Neural progenitor cell (in vitro differentiated cells): Measurements from ENCODE around the gene RBM12. TPM values are rescaled to one million over a fixed set of nuclear protein-coding genes. Genes with fewer than 3 reads are reported as not detected.

Experiments used
- DNase-seq: peaks from one replicate; pipeline ENCODE4 v3.0.0-alpha.2; 2016; ENCODE audit warnings: low spot score
- H2AFZ ChIP-seq: fragments of 200-600 bp; sonication (generic); replicated peaks from 2 replicates; pipeline ENCODE4 v1.6.1; 2016; ENCODE audit warnings: antibody characterized with exemption
- H3F3A ChIP-seq: fragments of 200-600 bp; sonication (generic); 2 replicates; pipeline ENCODE4 v1.6.1; 2016; ENCODE audit warnings: antibody characterized with exemption, low read depth
- H3K27ac ChIP-seq: fragments of 200-600 bp; sonication (generic); 2 replicates; pipeline ENCODE4 v1.5.1; 2016; ENCODE audit warnings: mild to moderate bottlenecking
- H3K27me3 ChIP-seq: fragments of 200-600 bp; sonication (generic); 2 replicates; pipeline ENCODE4 v1.6.1; 2016; ENCODE audit warnings: mild to moderate bottlenecking, moderate library complexity
- H3K36me3 ChIP-seq: fragments of 200-600 bp; sonication (generic); 2 replicates; pipeline ENCODE4 v1.5.1; 2016
- H3K4me1 ChIP-seq: fragments of 200-600 bp; sonication (generic); 2 replicates; pipeline ENCODE4 v1.6.1; 2016; ENCODE audit warnings: mixed run types
- H3K4me2 ChIP-seq: fragments of 200-600 bp; sonication (generic); 2 replicates; pipeline ENCODE4 v1.6.1; 2016
- H3K4me3 ChIP-seq: fragments of 200-600 bp; sonication (generic); 2 replicates; pipeline ENCODE4 v1.5.1; 2016
- H3K79me2 ChIP-seq: fragments of 200-600 bp; sonication (generic); 2 replicates; pipeline ENCODE4 v1.6.1; 2016; ENCODE audit warnings: low read depth
- H3K9ac ChIP-seq: fragments of 200-600 bp; sonication (generic); 2 replicates; pipeline ENCODE4 v1.6.1; 2016
- H3K9me3 ChIP-seq: fragments of 200-600 bp; sonication (generic); 2 replicates; pipeline ENCODE4 v1.5.1; 2016; ENCODE audit warnings: low read depth
- H4K20me1 ChIP-seq: fragments of 200-600 bp; sonication (generic); 2 replicates; pipeline ENCODE4 v1.6.1; 2016; ENCODE audit warnings: low read depth
- H3K27ac Mint-ChIP-seq: 3 replicates; pipeline ENCODE4 v1.8.0; 2021; ENCODE audit warnings: mixed read lengths
- H3K27me3 Mint-ChIP-seq: 2 replicates; pipeline ENCODE4 v1.8.0; 2022; ENCODE audit warnings: low read depth, mild to moderate bottlenecking, inconsistent platforms, moderate library complexity, mixed read lengths; ENCODE audit not compliant: insufficient read depth
- H3K36me3 Mint-ChIP-seq: 3 replicates; pipeline ENCODE4 v1.8.0; 2021; ENCODE audit warnings: mixed read lengths
- H3K4me1 Mint-ChIP-seq: 3 replicates; pipeline ENCODE4 v1.8.0; 2021; ENCODE audit warnings: mixed read lengths
- H3K4me3 Mint-ChIP-seq: 3 replicates; pipeline ENCODE4 v1.8.0; 2021; ENCODE audit warnings: mild to moderate bottlenecking, moderate library complexity, mixed read lengths
- H3K9me3 Mint-ChIP-seq: 3 replicates; pipeline ENCODE4 v1.8.0; 2020; ENCODE audit warnings: mixed read lengths
- EZH2 ChIP-seq: fragments of 200-600 bp; sonication (generic); IDR thresholded peaks from 2 replicates; pipeline ENCODE4 v1.6.1; 2017; ENCODE audit warnings: antibody characterized with exemption, mild to moderate bottlenecking, moderate library complexity
- EZH2phosphoT487 ChIP-seq: fragments of 200-600 bp; sonication (generic); IDR thresholded peaks from 2 replicates; pipeline ENCODE4 v1.6.1; 2017; ENCODE audit warnings: antibody characterized with exemption
- small RNA-seq: library from RNA; depleted of rRNA; stranded (forward); fragments of <200 nt; gene quantifications from one replicate; pipeline ENCODE3, GENCODE V24; 2015
- total RNA-seq: library from RNA; depleted of rRNA; stranded (reverse); fragments of >200 nt; gene quantifications from 2 replicates; pipeline ENCODE4 v1.2.3, GENCODE V29; 2015; ENCODE audit warnings: low replicate concordance
- TF ChIP-seq, protein P1 (sequence below): fragments of 200-600 bp; sonication (generic); IDR thresholded peaks from 2 replicates; pipeline ENCODE4 v1.5.1; 2017; ENCODE audit warnings: antibody characterized with exemption, mild to moderate bottlenecking

Gene RBM12
- total RNA-seq, 1 donor from 2014 or later: 112 TPM

- peaks cover 24% of the 10 kb centered on the region for H3K27me3 Mint-ChIP-seq
- H3K4me1 Mint-ChIP-seq: peaks cover 13% of the 10 kb centered on the region
Observed at GRCh38 chr20:35600176-35600992, 64.3 kb downstream of the RBM12 start.

DNA sequence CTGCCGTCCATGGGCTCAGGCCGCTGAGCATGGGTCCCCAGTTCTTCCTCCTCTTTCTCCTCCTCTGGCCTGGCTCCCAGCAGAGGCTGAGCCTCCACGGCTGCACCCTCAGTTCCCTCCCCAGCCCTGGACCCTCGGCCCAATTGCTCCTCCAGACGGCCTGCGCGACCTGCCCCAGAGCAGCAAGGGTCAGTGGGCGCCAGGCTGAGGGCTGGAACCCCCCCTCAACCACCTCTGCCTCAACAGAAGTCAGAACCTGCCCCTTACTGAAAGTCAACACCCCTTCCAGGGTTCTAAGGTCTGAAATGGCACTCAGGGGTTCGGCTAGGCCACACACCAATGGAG is 65.0 kb downstream of the RBM12 start:
- H3K9ac ChIP-seq: no peak overlapping the region
- no peaks in the 10 kb centered on the region for H3K9me3 ChIP-seq
- no peak overlapping the region for H3K27ac ChIP-seq
- H2AFZ ChIP-seq: no peak overlapping the region
- peaks cover 53% of the 10 kb centered on the region for H3K27me3 ChIP-seq
- H3K4me3 ChIP-seq: no peak overlapping the region
- peaks cover 7% of the 10 kb centered on the region for H4K20me1 ChIP-seq
- H3K4me1 Mint-ChIP-seq: peaks cover 13% of the 10 kb centered on the region
- H3K4me1 ChIP-seq: peaks cover 7% of the 10 kb centered on the region
- H3F3A ChIP-seq: no peaks in the 10 kb centered on the region
- H3K4me2 ChIP-seq: no peak overlapping the region
- no peak for DNase-seq
- TF ChIP-seq EZH2phosphoT487 (no peak), EZH2 (no peak)
- TF ChIP-seq, protein P1, sequence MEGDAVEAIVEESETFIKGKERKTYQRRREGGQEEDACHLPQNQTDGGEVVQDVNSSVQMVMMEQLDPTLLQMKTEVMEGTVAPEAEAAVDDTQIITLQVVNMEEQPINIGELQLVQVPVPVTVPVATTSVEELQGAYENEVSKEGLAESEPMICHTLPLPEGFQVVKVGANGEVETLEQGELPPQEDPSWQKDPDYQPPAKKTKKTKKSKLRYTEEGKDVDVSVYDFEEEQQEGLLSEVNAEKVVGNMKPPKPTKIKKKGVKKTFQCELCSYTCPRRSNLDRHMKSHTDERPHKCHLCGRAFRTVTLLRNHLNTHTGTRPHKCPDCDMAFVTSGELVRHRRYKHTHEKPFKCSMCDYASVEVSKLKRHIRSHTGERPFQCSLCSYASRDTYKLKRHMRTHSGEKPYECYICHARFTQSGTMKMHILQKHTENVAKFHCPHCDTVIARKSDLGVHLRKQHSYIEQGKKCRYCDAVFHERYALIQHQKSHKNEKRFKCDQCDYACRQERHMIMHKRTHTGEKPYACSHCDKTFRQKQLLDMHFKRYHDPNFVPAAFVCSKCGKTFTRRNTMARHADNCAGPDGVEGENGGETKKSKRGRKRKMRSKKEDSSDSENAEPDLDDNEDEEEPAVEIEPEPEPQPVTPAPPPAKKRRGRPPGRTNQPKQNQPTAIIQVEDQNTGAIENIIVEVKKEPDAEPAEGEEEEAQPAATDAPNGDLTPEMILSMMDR: no peak
- no peak overlapping the region for H3K27ac Mint-ChIP-seq
- peak overlapping the region; percentile 62 for H3K4me3 Mint-ChIP-seq
- H3K9me3 Mint-ChIP-seq: peaks cover 3% of the 10 kb centered on the region
- H3K36me3 ChIP-seq: no peaks in the 10 kb centered on the region
- H3K27me3 Mint-ChIP-seq: peaks cover 24% of the 10 kb centered on the region
- H3K79me2 ChIP-seq: no peaks in the 10 kb centered on the region
- peaks cover 2% of the 10 kb centered on the region for H3K36me3 Mint-ChIP-seq

More at GRCh38 chr20:35600176-35600992, 64.3 kb downstream of the RBM12 start:
- no peaks in the 10 kb centered on the region for H3K36me3 ChIP-seq
- TF ChIP-seq, protein P1: no peak
- TF ChIP-seq EZH2phosphoT487 (no peak), EZH2 (peak; percentile 26)
- Mint-ChIP-seq H3K27ac (no peak overlapping the region), H3K4me3 (peak overlapping the region; percentile 86), H3K9me3 (peaks cover 3% of the 10 kb centered on the region), H3K36me3 (peaks cover 2% of the 10 kb centered on the region)
- H3K4me1 ChIP-seq: peaks cover 7% of the 10 kb centered on the region
- no peaks in the 10 kb centered on the region for H3K9me3 ChIP-seq
- peak overlapping the region; percentile 75 for H3K4me2 ChIP-seq
- peak; percentile 38 for DNase-seq
- H3K27me3 ChIP-seq: peaks cover 53% of the 10 kb centered on the region
- H3F3A ChIP-seq: no peaks in the 10 kb centered on the region
- no peaks in the 10 kb centered on the region for H3K79me2 ChIP-seq
- H3K9ac ChIP-seq: no peak overlapping the region
- no peak overlapping the region for H3K27ac ChIP-seq
- peak overlapping the region; percentile 58 for H2AFZ ChIP-seq
- peak overlapping the region; percentile 38 for H3K4me3 ChIP-seq
- H4K20me1 ChIP-seq: peaks cover 7% of the 10 kb centered on the region

Small RNA genes lying within 50 kb of the gene (small RNA-seq; reads per million reads assigned to genes)
- not detected for gene RNU6-759P

Other genes starting within 250 kb of the RBM12 start
- gene GDF5, start 226.7 kb downstream of the RBM12 start, total RNA-seq: 0.28 and 0.43 TPM in 2 replicates
- gene CEP250, start 209.3 kb downstream of the RBM12 start, total RNA-seq: 33.0 and 55.4 TPM in 2 replicates
- gene C20orf173, start 135.2 kb downstream of the RBM12 start, total RNA-seq: not detected in 2 replicates
- gene ERGIC3, start 122.8 kb downstream of the RBM12 start, total RNA-seq: 271 and 383 TPM in 2 replicates
- 3.3 and 6.9 TPM in 2 replicates for gene SPAG4, start 49.1 kb downstream of the RBM12 start, total RNA-seq
- 140 and 189 TPM in 2 replicates for gene CPNE1, start within 50 bp of the RBM12 start, total RNA-seq
- 21.7 and 29.3 TPM in 2 replicates for gene NFS1, start 34.5 kb upstream of the RBM12 start, total RNA-seq
- gene ROMO1, start 34.5 kb upstream of the RBM12 start, total RNA-seq: 135 and 253 TPM in 2 replicates
- 359 and 555 TPM in 2 replicates for gene RBM39, start 77.4 kb upstream of the RBM12 start, total RNA-seq
- gene PHF20, start 107.1 kb upstream of the RBM12 start, total RNA-seq: 45.1 and 54.7 TPM in 2 replicates